Mononuclear cell (primary cell): ENCODE data around the gene CT45A1. TPM values are rescaled to one million over a fixed set of nuclear protein-coding genes. Genes with fewer than 3 reads are reported as not detected.
"Not testable (repeated sequence)": the region's sequence is repeated elsewhere in the genome, so short reads cannot be mapped to it uniquely, and the experiment has no call there.

Experiments used
- H3K27me3 ChIP-seq: 2 replicates; pipeline ENCODE4 v1.6.0; 2011; ENCODE audit warnings: low read length, control low read depth; ENCODE audit not compliant: insufficient read depth
- H3K4me1 ChIP-seq: 2 replicates; pipeline ENCODE4 v1.5.1; 2011; ENCODE audit warnings: mild to moderate bottlenecking, low read length, control low read depth; ENCODE audit not compliant: insufficient read depth
- H3K4me3 ChIP-seq: 2 replicates; pipeline ENCODE4 v1.5.1; 2011; ENCODE audit warnings: mild to moderate bottlenecking, low read length, moderate library complexity
- H3K9me3 ChIP-seq: 2 replicates; pipeline ENCODE4 v1.5.1; 2011; ENCODE audit warnings: low read depth, mild to moderate bottlenecking, control low read depth, low read length
- total RNA-seq: library from RNA; depleted of rRNA; stranded (reverse); fragments of >200 nt; gene quantifications from one replicate; pipeline ENCODE4 v1.2.3, GENCODE V29; 2012

Gene CT45A1
- total RNA-seq: not detected

GRCh38 chrX:135713183-135713689 lies at the start of gene CT45A1:
TSS of gene CT45A1 (plus strand) at chrX:135713639. CDS start at chrX:135718941, 5,302 bp downstream.
- not testable (repeated sequence) for H3K27me3 ChIP-seq, H3K4me3 ChIP-seq, H3K4me1 ChIP-seq, H3K9me3 ChIP-seq

GRCh38 chrX:135672979-135673378 lies 40.5 kb upstream of the CT45A1 start:
- not testable (repeated sequence) for H3K4me3 ChIP-seq, H3K27me3 ChIP-seq, H3K9me3 ChIP-seq, H3K4me1 ChIP-seq

GRCh38 chrX:135688137-135688536 lies 25.3 kb upstream of the CT45A1 start:
- Histone ChIP-seq H3K27me3 (no peaks in the 10 kb centered on the region), H3K9me3 (no peaks in the 10 kb centered on the region), H3K4me3 (no peak overlapping the region), H3K4me1 (no peaks in the 10 kb centered on the region)

- Histone ChIP-seq H3K27me3 (no peaks in the 10 kb centered on the region), H3K4me3 (no peak overlapping the region), H3K4me1 (no peaks in the 10 kb centered on the region), H3K9me3 (no peaks in the 10 kb centered on the region)
Observed at GRCh38 chrX:135695471-135695870, 18.0 kb upstream of the CT45A1 start.

GRCh38 chrX:135697601-135698000 lies 15.8 kb upstream of the CT45A1 start:
- Histone ChIP-seq H3K4me3 (no peak overlapping the region), H3K27me3 (no peaks in the 10 kb centered on the region), H3K9me3 (no peaks in the 10 kb centered on the region), H3K4me1 (no peaks in the 10 kb centered on the region)

- Histone ChIP-seq H3K4me3 (no peak overlapping the region), H3K27me3 (no peaks in the 10 kb centered on the region), H3K4me1 (no peaks in the 10 kb centered on the region), H3K9me3 (no peaks in the 10 kb centered on the region)
Observed at GRCh38 chrX:135698924-135699323, 14.5 kb upstream of the CT45A1 start.

GRCh38 chrX:135707880-135708279 lies 5.6 kb upstream of the CT45A1 start:
- H3K9me3 ChIP-seq: no peaks in the 10 kb centered on the region
- no peaks in the 10 kb centered on the region for H3K27me3 ChIP-seq
- H3K4me1 ChIP-seq: no peaks in the 10 kb centered on the region
- no peak overlapping the region for H3K4me3 ChIP-seq

- H3K4me1 ChIP-seq: no peaks in the 10 kb centered on the region
- H3K4me3 ChIP-seq: no peak overlapping the region
- no peaks in the 10 kb centered on the region for H3K9me3 ChIP-seq
- no peaks in the 10 kb centered on the region for H3K27me3 ChIP-seq
Observed at GRCh38 chrX:135713795-135714194, 356 bp downstream of the CT45A1 start.

GRCh38 chrX:135734666-135735065 lies 21.2 kb downstream of the CT45A1 start:
- H3K4me1 ChIP-seq, H3K27me3 ChIP-seq, H3K4me3 ChIP-seq, H3K9me3 ChIP-seq: not testable (repeated sequence)

GRCh38 chrX:135737366-135738071 lies 24.1 kb downstream of the CT45A1 start:
- no peak overlapping the region for H3K4me3 ChIP-seq
- H3K4me1 ChIP-seq: no peaks in the 10 kb centered on the region
- H3K9me3 ChIP-seq: no peaks in the 10 kb centered on the region
- no peaks in the 10 kb centered on the region for H3K27me3 ChIP-seq

- Histone ChIP-seq H3K27me3 (no peaks in the 10 kb centered on the region), H3K9me3 (no peaks in the 10 kb centered on the region), H3K4me3 (no peak overlapping the region), H3K4me1 (no peaks in the 10 kb centered on the region)
Observed at GRCh38 chrX:135740681-135741149, 27.3 kb downstream of the CT45A1 start.

- no peaks in the 10 kb centered on the region for H3K9me3 ChIP-seq
- no peak overlapping the region for H3K4me3 ChIP-seq
- H3K27me3 ChIP-seq: no peaks in the 10 kb centered on the region
- no peaks in the 10 kb centered on the region for H3K4me1 ChIP-seq
Observed at GRCh38 chrX:135741192-135741715, 27.8 kb downstream of the CT45A1 start.

GRCh38 chrX:135744739-135745138 lies 31.3 kb downstream of the CT45A1 start:
- not testable (repeated sequence) for H3K27me3 ChIP-seq, H3K4me1 ChIP-seq, H3K4me3 ChIP-seq, H3K9me3 ChIP-seq

GRCh38 chrX:135768091-135768490 lies 54.7 kb downstream of the CT45A1 start, which contains the start of gene CT45A3:
TSS of gene CT45A3 (minus strand) at chrX:135768191. CDS start at chrX:135764444, 3,747 bp downstream.
- not testable (repeated sequence) for H3K27me3 ChIP-seq, H3K4me3 ChIP-seq, H3K9me3 ChIP-seq, H3K4me1 ChIP-seq
